ENCODE data around the gene SYTL2.

DNA sequence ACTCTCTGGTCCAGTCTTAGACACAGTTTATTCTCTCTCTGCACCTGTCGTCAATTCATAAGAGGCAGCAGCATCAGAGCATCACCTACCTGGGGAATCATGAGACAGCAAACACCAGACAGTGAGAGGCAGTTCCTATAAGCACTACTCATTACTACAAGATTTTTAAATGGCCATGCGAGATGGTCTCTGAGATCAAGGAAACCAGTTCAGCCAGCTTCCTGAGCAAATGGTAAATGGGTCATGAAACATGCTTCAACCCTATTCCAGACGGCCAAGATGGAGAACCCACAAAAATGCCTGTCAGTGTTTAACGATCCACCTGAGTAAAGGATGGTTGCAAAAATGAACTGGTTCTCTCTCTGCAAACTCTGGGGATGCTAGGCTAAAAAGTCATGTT, 52.9 kb downstream of the SYTL2 start:
- TF ChIP-seq, protein P1, sequence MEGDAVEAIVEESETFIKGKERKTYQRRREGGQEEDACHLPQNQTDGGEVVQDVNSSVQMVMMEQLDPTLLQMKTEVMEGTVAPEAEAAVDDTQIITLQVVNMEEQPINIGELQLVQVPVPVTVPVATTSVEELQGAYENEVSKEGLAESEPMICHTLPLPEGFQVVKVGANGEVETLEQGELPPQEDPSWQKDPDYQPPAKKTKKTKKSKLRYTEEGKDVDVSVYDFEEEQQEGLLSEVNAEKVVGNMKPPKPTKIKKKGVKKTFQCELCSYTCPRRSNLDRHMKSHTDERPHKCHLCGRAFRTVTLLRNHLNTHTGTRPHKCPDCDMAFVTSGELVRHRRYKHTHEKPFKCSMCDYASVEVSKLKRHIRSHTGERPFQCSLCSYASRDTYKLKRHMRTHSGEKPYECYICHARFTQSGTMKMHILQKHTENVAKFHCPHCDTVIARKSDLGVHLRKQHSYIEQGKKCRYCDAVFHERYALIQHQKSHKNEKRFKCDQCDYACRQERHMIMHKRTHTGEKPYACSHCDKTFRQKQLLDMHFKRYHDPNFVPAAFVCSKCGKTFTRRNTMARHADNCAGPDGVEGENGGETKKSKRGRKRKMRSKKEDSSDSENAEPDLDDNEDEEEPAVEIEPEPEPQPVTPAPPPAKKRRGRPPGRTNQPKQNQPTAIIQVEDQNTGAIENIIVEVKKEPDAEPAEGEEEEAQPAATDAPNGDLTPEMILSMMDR (IDR thresholded peaks at IDR 0.05 in 8 of 11, conservative IDR thresholded peaks at IDR 0.05 in 3 of 11), result no peak
- TF ChIP-seq POLR2AphosphoS5 (IDR thresholded peaks at IDR 0.05), result no peak
